HEK293 (cell line): Measurements from ENCODE around the gene TNNT2.

ENCODE experiments used
- CTCF ChIA-PET: fragments of 350-600 bp; formaldehyde crosslinking; extraction: SDS; loops from one replicate; lab custom pipeline; 2021; ENCODE audit warnings: antibody characterized with exemption; lab: Yijun Ruan, JAX
- POLR2A ChIA-PET: fragments of 300-600 bp; formaldehyde crosslinking; extraction: SDS; loops from one replicate; lab custom pipeline; 2020; ENCODE audit warnings: antibody characterized with exemption, inconsistent platforms; lab: Yijun Ruan, JAX
- H3K27ac ChIP-seq: fragments of 200-500 bp; sonication (Bioruptor generic); 2 replicates; pipeline ENCODE4 v1.5.1; 2014; ENCODE audit warnings: low read depth, low read length, control low read depth, inconsistent platforms; ENCODE audit errors: extremely low read depth
- H3K36me3 ChIP-seq, 2 experiments: fragments of 200-500 bp in 1 of 2; sonication (Bioruptor generic) in 1 of 2; 1 replicate in 1 of 2; 2 replicates in 1 of 2; pipeline ENCODE4 v1.5.1; 2014 to 2017; ENCODE audit warnings: inconsistent platforms in 2 of 2, low read length in 2 of 2; ENCODE audit not compliant: control insufficient read depth in 2 of 2, insufficient read depth in 1 of 2
- H3K4me1 ChIP-seq: fragments of 200-500 bp; sonication (Bioruptor generic); 2 replicates; pipeline ENCODE4 v1.5.1; 2014; ENCODE audit warnings: mild to moderate bottlenecking, low read length, inconsistent platforms; ENCODE audit not compliant: control insufficient read depth, insufficient read depth
- H3K4me3 ChIP-seq: 2 replicates; pipeline ENCODE4 v1.5.1; 2011; ENCODE audit warnings: low read depth, mild to moderate bottlenecking, control low read depth, low read length, moderate library complexity
- H3K9me3 ChIP-seq: fragments of 200-500 bp; sonication (Bioruptor generic); 2 replicates; pipeline ENCODE4 v1.5.1; 2014; ENCODE audit warnings: low read depth, low read length, inconsistent platforms; ENCODE audit not compliant: control insufficient read depth, insufficient read depth
- KLF1 ChIP-seq: fragments of 450-650 bp; formaldehyde crosslinking; IDR thresholded peaks from 2 replicates; pipeline ENCODE4 v1.5.1; 2016; ENCODE audit warnings: missing biosample characterization, missing genetic modification characterization
- PBX3 ChIP-seq: sonication (generic); formaldehyde crosslinking; IDR thresholded peaks from 2 replicates; pipeline ENCODE4 v1.8.1; 2022; ENCODE audit warnings: mild to moderate bottlenecking, moderate library complexity, missing genetic modification reagents
- REST ChIP-seq: fragments of 450-650 bp; formaldehyde crosslinking; IDR thresholded peaks from 2 replicates; pipeline ENCODE4 v1.5.1; 2016; ENCODE audit warnings: missing biosample characterization, missing genetic modification characterization
- TSHZ1 ChIP-seq: fragments of 450-650 bp; formaldehyde crosslinking; IDR thresholded peaks from 2 replicates; pipeline ENCODE4 v1.5.1; 2016; ENCODE audit warnings: missing biosample characterization, missing genetic modification characterization, borderline replicate concordance
- ZBTB6 ChIP-seq: fragments of 450-650 bp; formaldehyde crosslinking; IDR thresholded peaks from 2 replicates; pipeline ENCODE4 v1.5.1; 2017; ENCODE audit warnings: missing biosample characterization, missing genetic modification characterization
- ZFP41 ChIP-seq: fragments of 450-650 bp; formaldehyde crosslinking; IDR thresholded peaks from 2 replicates; pipeline ENCODE4 v1.5.1; 2016; ENCODE audit warnings: missing biosample characterization, missing genetic modification characterization, borderline replicate concordance
- ZIC2 ChIP-seq: fragments of 450-650 bp; formaldehyde crosslinking; IDR thresholded peaks from 2 replicates; pipeline ENCODE4 v1.5.1; 2016; ENCODE audit warnings: missing biosample characterization, missing genetic modification characterization
- ZNF121 ChIP-seq: fragments of 450-650 bp; formaldehyde crosslinking; IDR thresholded peaks from 2 replicates; pipeline ENCODE4 v1.5.1; 2016; ENCODE audit warnings: missing biosample characterization, missing genetic modification characterization
- ZNF449 ChIP-seq: fragments of 450-650 bp; formaldehyde crosslinking; IDR thresholded peaks from 2 replicates; pipeline ENCODE4 v1.5.1; 2017; ENCODE audit warnings: missing biosample characterization, mild to moderate bottlenecking, missing genetic modification characterization, moderate library complexity
- ZNF596 ChIP-seq: fragments of 450-650 bp; IDR thresholded peaks from 2 replicates; pipeline ENCODE4 v1.5.0; 2018; ENCODE audit warnings: missing biosample characterization, mild to moderate bottlenecking, missing genetic modification characterization, moderate library complexity
- ZNF639 ChIP-seq: fragments of 450-650 bp; formaldehyde crosslinking; IDR thresholded peaks from 2 replicates; pipeline ENCODE4 v1.5.1; 2016; ENCODE audit warnings: missing biosample characterization, missing genetic modification characterization
- ZNF785 ChIP-seq: fragments of 450-650 bp; formaldehyde crosslinking; IDR thresholded peaks from 2 replicates; pipeline ENCODE4 v1.5.1; 2016; ENCODE audit warnings: missing biosample characterization, missing genetic modification characterization
- ZNF843 ChIP-seq: fragments of 450-650 bp; formaldehyde crosslinking; IDR thresholded peaks from 2 replicates; pipeline ENCODE4 v1.5.1; 2016; ENCODE audit warnings: missing biosample characterization, missing genetic modification characterization

The TNNT2 gene

GRCh38 chr1:201310986-201311355 is 66.5 kb downstream of the TNNT2 start:
- Histone ChIP-seq H3K27ac (no peak overlapping the region), H3K36me3 (no peaks in the 10 kb centered on the region), H3K4me3 (no peak overlapping the region), H3K9me3 (no peaks in the 10 kb centered on the region), H3K4me1 (no peaks in the 10 kb centered on the region; the same call in 1 of the 2 replicates)
- TF ChIP-seq ZNF785 (tag by site-specific recombination) (no peak), TSHZ1 (tag by site-specific recombination) (no peak), ZBTB6 (tag by site-specific recombination) (no peak), ZNF596 (tag by site-specific recombination) (no peak), ZNF449 (tag by site-specific recombination) (no peak), ZNF843 (no peak), REST (no peak), ZFP41 (tag by site-specific recombination) (no peak), PBX3 (CRISPR knock-in tag) (no peak), ZNF121 (no peak)
- POLR2A ChIA-PET = no interaction called here
- CTCF ChIA-PET = interaction anchor here (4.7 to 4.8 kb wide), 2 partner anchors 36 to 49 kb away, joined by 25 to 44 read pairs; no protein-coding TSS in a partner anchor

- CTCF ChIA-PET = interaction anchor here (4.7 to 4.8 kb wide), 2 partner anchors 36 to 50 kb away, joined by 25 to 44 read pairs; no protein-coding TSS in a partner anchor
- Histone ChIP-seq H3K27ac (no peak overlapping the region), H3K9me3 (no peaks in the 10 kb centered on the region), H3K36me3 (no peaks in the 10 kb centered on the region), H3K4me1 (no peaks in the 10 kb centered on the region; the same call in 1 of the 2 replicates)
- POLR2A ChIA-PET = no interaction called here
- TF ChIP-seq ZIC2 (tag by site-specific recombination) (peak; percentile 24; the same call in 1 of the 2 replicates), KLF1 (peak; percentile 73), ZNF639 (tag by site-specific recombination) (no peak)
- TF ChIP-seq, all 188 proteins: peak for 2
- H3K4me3 ChIP-seq = no peak overlapping the region
Measured at GRCh38 chr1:201310251-201310985, 67.1 kb downstream of the TNNT2 start.
